ENCODE measurements around the gene NRG2. TPM values are rescaled to one million over a fixed set of nuclear protein-coding genes. Genes with fewer than 3 reads are reported as not detected.

The NRG2 gene
- total RNA-seq, 1 experiment from 2014 or later = 2.8 TPM

GRCh38 chr5:139951296-139951924 is 91.7 kb downstream of the NRG2 start:
- no peaks in the 10 kb centered on the region; the same call in 1 of the 2 replicates for H3K27me3 ChIP-seq
- no peak overlapping the region for H3K4me3 ChIP-seq
- no peaks in the 10 kb centered on the region for H3K36me3 ChIP-seq
- H3K9me3 ChIP-seq = no peaks in the 10 kb centered on the region
- DNase-seq = no peak

- Histone ChIP-seq H3K9me3 (no peaks in the 10 kb centered on the region), H3K4me3 (no peak overlapping the region), H3K27me3 (no peaks in the 10 kb centered on the region; the same call in 1 of the 2 replicates), H3K36me3 (no peaks in the 10 kb centered on the region)
- DNase-seq = no peak
Observed at GRCh38 chr5:139950436-139950835, 92.7 kb downstream of the NRG2 start.

GRCh38 chr5:139949710-139950109 is 93.4 kb downstream of the NRG2 start:
- DNase-seq = no peak
- H3K27me3 ChIP-seq = peaks cover 2% of the 10 kb centered on the region; the same call in 1 of the 2 replicates
- no peaks in the 10 kb centered on the region for H3K36me3 ChIP-seq
- no peak overlapping the region for H3K4me3 ChIP-seq
- H3K9me3 ChIP-seq = no peaks in the 10 kb centered on the region; the same call in 1 of the 2 replicates

- DNase-seq = no peak
- Histone ChIP-seq H3K4me3 (no peak overlapping the region), H3K9me3 (peaks cover 5% of the 10 kb centered on the region), H3K36me3 (no peaks in the 10 kb centered on the region), H3K27me3 (peaks cover 2% of the 10 kb centered on the region; the same call in 1 of the 2 replicates)
Observed at GRCh38 chr5:139947727-139948126, 95.4 kb downstream of the NRG2 start.

- peaks cover 18% of the 10 kb centered on the region for H3K9me3 ChIP-seq
- DNase-seq = no peak
- H3K4me3 ChIP-seq = no peak overlapping the region
- H3K27me3 ChIP-seq = peaks cover 2% of the 10 kb centered on the region; the same call in 1 of the 2 replicates
- no peaks in the 10 kb centered on the region for H3K36me3 ChIP-seq
Observed at GRCh38 chr5:139946440-139946839, 96.7 kb downstream of the NRG2 start.

- H3K4me3 ChIP-seq = no peak overlapping the region
- peaks cover 2% of the 10 kb centered on the region; the same call in 1 of the 2 replicates for H3K27me3 ChIP-seq
- no peak for DNase-seq
- H3K36me3 ChIP-seq = no peaks in the 10 kb centered on the region
- H3K9me3 ChIP-seq = peaks cover 20% of the 10 kb centered on the region
Observed at GRCh38 chr5:139946006-139946405, 97.1 kb downstream of the NRG2 start.

GRCh38 chr5:139942243-139942642 is 100.9 kb downstream of the NRG2 start:
- H3K36me3 ChIP-seq = no peaks in the 10 kb centered on the region
- DNase-seq = no peak
- H3K9me3 ChIP-seq = peaks cover 30% of the 10 kb centered on the region
- peaks cover 2% of the 10 kb centered on the region; the same call in 1 of the 2 replicates for H3K27me3 ChIP-seq
- no peak overlapping the region for H3K4me3 ChIP-seq

- H3K36me3 ChIP-seq = no peaks in the 10 kb centered on the region
- no peak for DNase-seq
- H3K4me3 ChIP-seq = no peak overlapping the region
- no peaks in the 10 kb centered on the region for H3K27me3 ChIP-seq
- no peaks in the 10 kb centered on the region for H3K9me3 ChIP-seq
Observed at GRCh38 chr5:139930406-139930805, 112.7 kb downstream of the NRG2 start.

GRCh38 chr5:139926797-139927503 is 116.1 kb downstream of the NRG2 start:
- Histone ChIP-seq H3K4me3 (no peak overlapping the region), H3K9me3 (no peaks in the 10 kb centered on the region), H3K36me3 (no peaks in the 10 kb centered on the region), H3K27me3 (no peaks in the 10 kb centered on the region)
- DNase-seq = no peak

GRCh38 chr5:139925650-139926640 is 117.2 kb downstream of the NRG2 start:
- peak; percentile 41 for DNase-seq
- H3K27me3 ChIP-seq = no peaks in the 10 kb centered on the region

GRCh38 chr5:139925216-139925562 is 117.9 kb downstream of the NRG2 start:
- H3K27me3 ChIP-seq = no peaks in the 10 kb centered on the region
- H3K4me3 ChIP-seq = no peak overlapping the region
- DNase-seq = no peak
- no peaks in the 10 kb centered on the region for H3K36me3 ChIP-seq
- H3K9me3 ChIP-seq = no peaks in the 10 kb centered on the region

More at GRCh38 chr5:139925650-139926640, 117.2 kb downstream of the NRG2 start:
- Histone ChIP-seq H3K4me3 (no peak overlapping the region), H3K36me3 (no peaks in the 10 kb centered on the region), H3K9me3 (no peaks in the 10 kb centered on the region)

GRCh38 chr5:139924294-139925215 is 118.5 kb downstream of the NRG2 start:
- H3K36me3 ChIP-seq = no peaks in the 10 kb centered on the region
- H3K9me3 ChIP-seq = no peaks in the 10 kb centered on the region
- H3K4me3 ChIP-seq = no peak overlapping the region
- no peak for DNase-seq
- H3K27me3 ChIP-seq = no peaks in the 10 kb centered on the region

- Histone ChIP-seq H3K9me3 (no peaks in the 10 kb centered on the region), H3K27me3 (no peaks in the 10 kb centered on the region), H3K36me3 (no peaks in the 10 kb centered on the region), H3K4me3 (no peak overlapping the region)
- no peak for DNase-seq
Observed at GRCh38 chr5:139919308-139919707, 123.8 kb downstream of the NRG2 start.

GRCh38 chr5:139915834-139916233 is 127.3 kb downstream of the NRG2 start:
- DNase-seq = no peak
- no peaks in the 10 kb centered on the region for H3K9me3 ChIP-seq
- no peaks in the 10 kb centered on the region for H3K27me3 ChIP-seq
- no peaks in the 10 kb centered on the region for H3K36me3 ChIP-seq
- no peak overlapping the region for H3K4me3 ChIP-seq

- no peaks in the 10 kb centered on the region for H3K27me3 ChIP-seq
- H3K4me3 ChIP-seq = no peak overlapping the region
- DNase-seq = no peak
- H3K36me3 ChIP-seq = no peaks in the 10 kb centered on the region
- no peaks in the 10 kb centered on the region for H3K9me3 ChIP-seq
Observed at GRCh38 chr5:139915266-139915665, 127.8 kb downstream of the NRG2 start.

- Histone ChIP-seq H3K4me3 (no peak overlapping the region), H3K9me3 (no peaks in the 10 kb centered on the region), H3K27me3 (no peaks in the 10 kb centered on the region), H3K36me3 (no peaks in the 10 kb centered on the region)
- no peak for DNase-seq
Observed at GRCh38 chr5:139914218-139914807, 128.8 kb downstream of the NRG2 start.
